B cell (primary cell): ENCODE measurements around the gene TCF7L2. TPM values are rescaled to one million over a fixed set of nuclear protein-coding genes. Genes with fewer than 3 reads are reported as not detected.

ENCODE experiments used
- ATAC-seq: fragments of 200-7000 bp; cut with Tn5 transposase; one replicate; pipeline ENCODE4 v1.10.0; 2021; ENCODE audit warnings: low read depth, mild to moderate bottlenecking, moderate number of reproducible peaks, moderate library complexity
- CTCF ChIA-PET: fragments of 350-600 bp; sonication (Branson Sonifier 250); formaldehyde crosslinking; loops from one replicate; lab custom pipeline; 2021; ENCODE audit warnings: antibody characterized with exemption, inconsistent platforms; lab: Charles Lee
- POLR2A ChIA-PET: fragments of 350-600 bp; sonication (Branson Sonifier 250); formaldehyde crosslinking; loops from one replicate; lab custom pipeline; 2021; ENCODE audit warnings: antibody characterized with exemption; lab: Charles Lee
- DNase-seq: peaks from one replicate; pipeline ENCODE4 v3.0.0; 2013
- H2AFZ ChIP-seq: 2 replicates; pipeline ENCODE4 v1.6.1; 2012; ENCODE audit warnings: mild to moderate bottlenecking, low read depth, low read length; ENCODE audit not compliant: insufficient read depth, poor library complexity, severe bottlenecking
- H3K27ac ChIP-seq, 2 donors: 1 replicate in 1 of 2; 2 replicates in 1 of 2; pipeline ENCODE4 v1.5.1; 2012 to 2013; ENCODE audit warnings: low read length in 2 of 2, mild to moderate bottlenecking in 2 of 2, moderate library complexity in 1 of 2
- H3K27me3 ChIP-seq, 4 experiments: fragments of 200-600 bp in 1 of 4; sonication (generic) in 1 of 4; replicated peaks in 1 of 4; 1 replicate in 2 of 4; 2 replicates in 2 of 4; pipeline versions ENCODE4 v1.6.1 to v1.7.0; 2013 to 2016; ENCODE audit warnings: low read length in 3 of 4, mild to moderate bottlenecking in 2 of 4, mixed read lengths in 1 of 4, moderate library complexity in 1 of 4; ENCODE audit not compliant: insufficient read depth in 4 of 4, control insufficient read depth in 3 of 4; ENCODE audit errors: control extremely low read depth in 1 of 4
- H3K36me3 ChIP-seq, 2 experiments: replicated peaks in 1 of 2; 1 replicate in 1 of 2; 2 replicates in 1 of 2; pipeline versions ENCODE4 v1.6.1 to v1.7.1; 2013; ENCODE audit warnings: low read length in 1 of 2; ENCODE audit not compliant: insufficient read depth in 2 of 2, control insufficient read depth in 1 of 2; ENCODE audit errors: control extremely low read depth in 1 of 2, extremely low read depth in 1 of 2
- H3K4me1 ChIP-seq, 2 donors: fragments of 200-600 bp in 1 of 2; sonication (generic) in 1 of 2; 1 replicate in 1 of 2; 2 replicates in 1 of 2; pipeline versions ENCODE4 v1.5.1 to v1.6.1; 2013 to 2017; ENCODE audit warnings: low read length in 2 of 2; ENCODE audit not compliant: control insufficient read depth in 2 of 2, insufficient read depth in 2 of 2
- H3K4me2 ChIP-seq: replicated peaks from 2 replicates; pipeline ENCODE3; 2012; ENCODE audit warnings: mild to moderate bottlenecking, low read depth, low read length; ENCODE audit not compliant: poor library complexity, severe bottlenecking
- H3K4me3 ChIP-seq, 5 experiments: fragments of 200-600 bp in 1 of 5; sonication (generic) in 1 of 5; 1 replicate in 3 of 5; 2 replicates in 2 of 5; pipeline versions ENCODE4 v1.5.1 to v1.7.0; 2011 to 2016; ENCODE audit warnings: low read length in 4 of 5, mild to moderate bottlenecking in 4 of 5, low read depth in 2 of 5, control low read depth in 1 of 5, moderate library complexity in 1 of 5; ENCODE audit not compliant: insufficient read depth in 1 of 5; ENCODE audit errors: control extremely low read depth in 1 of 5, extremely low read depth in 1 of 5
- H3K79me2 ChIP-seq: fragments of 200-600 bp; sonication (generic); one replicate; pipeline ENCODE4 v1.6.0; 2016; ENCODE audit warnings: low read length; ENCODE audit not compliant: control insufficient read depth, insufficient read depth
- H3K9ac ChIP-seq: fragments of 200-600 bp; sonication (generic); 2 replicates; pipeline ENCODE4 v1.6.1; 2017; ENCODE audit warnings: mild to moderate bottlenecking, low read length, moderate library complexity
- H3K9me3 ChIP-seq, 3 donors: one replicate each; pipeline versions ENCODE4 v1.6.1 to v1.7.1; 2013; ENCODE audit warnings: low read length in 2 of 3; ENCODE audit not compliant: control insufficient read depth in 2 of 3, insufficient read depth in 1 of 3; ENCODE audit errors: control extremely low read depth in 1 of 3
- H4K20me1 ChIP-seq: 2 replicates; pipeline ENCODE4 v1.6.0; 2012; ENCODE audit warnings: mild to moderate bottlenecking, low read length; ENCODE audit not compliant: insufficient read depth, control insufficient read depth, poor library complexity, severe bottlenecking
- H3K27ac Mint-ChIP-seq: one replicate; pipeline ENCODE4 v1.8.0; 2021; ENCODE audit warnings: mixed read lengths
- H3K27me3 Mint-ChIP-seq: one replicate; pipeline ENCODE4 v1.8.0; 2021; ENCODE audit warnings: mixed read lengths
- H3K4me1 Mint-ChIP-seq: one replicate; pipeline ENCODE4 v1.8.0; 2021; ENCODE audit warnings: mixed read lengths
- H3K4me3 Mint-ChIP-seq: one replicate; pipeline ENCODE4 v1.8.0; 2021; ENCODE audit warnings: mixed read lengths
- H3K9me3 Mint-ChIP-seq: one replicate; pipeline ENCODE4 v1.8.0; 2022; ENCODE audit warnings: mixed read lengths; ENCODE audit not compliant: insufficient read depth
- EZH2 ChIP-seq: IDR thresholded peaks from 2 replicates; pipeline ENCODE4 v1.6.1; 2012; ENCODE audit warnings: borderline replicate concordance, low read depth, mild to moderate bottlenecking, moderate library complexity, low read length; ENCODE audit not compliant: insufficient read depth, poor library complexity, severe bottlenecking
- WGBS: methylation state at CpG from one replicate; pipeline ENCODE4 v1.1.5; 2013; ENCODE audit warnings: missing lambda C conversion rate; ENCODE audit not compliant: insufficient coverage; 5-methylcytosine and 5-hydroxymethylcytosine counted together
- intact Hi-C: fragments of 100-400 bp; cut with micrococcal nuclease; formaldehyde crosslinking; loops from one replicate; pipeline ENCODE4 v1.10.0; 2022
- polyA plus RNA-seq: library from polyadenylated mRNA; depleted of rRNA; stranded (reverse); fragments of >200 nt; gene quantifications from 2 replicates; pipeline ENCODE4 v1.2.3, GENCODE V29; 2012
- total RNA-seq, 2 donors: library from RNA; stranded (reverse); fragments of 120-200 nt in 1 of 2; gene quantifications; 1 replicate in 1 of 2; 2 replicates in 1 of 2; pipeline versions ENCODE4 v1.2.3 to v1.2.4, GENCODE V29; 2013 to 2022
- TF ChIP-seq, protein P1 (sequence below): fragments of 200-600 bp; IDR thresholded peaks from one replicate; pipeline ENCODE4 v1.8.0; 2022; ENCODE audit warnings: antibody characterized with exemption, mild to moderate bottlenecking

Gene TCF7L2
- total and polyA plus RNA-seq, 2 donors (not counting 1 experiment from before 2014, with no cell fraction given): 0.48 to 1.1 TPM

DNA sequence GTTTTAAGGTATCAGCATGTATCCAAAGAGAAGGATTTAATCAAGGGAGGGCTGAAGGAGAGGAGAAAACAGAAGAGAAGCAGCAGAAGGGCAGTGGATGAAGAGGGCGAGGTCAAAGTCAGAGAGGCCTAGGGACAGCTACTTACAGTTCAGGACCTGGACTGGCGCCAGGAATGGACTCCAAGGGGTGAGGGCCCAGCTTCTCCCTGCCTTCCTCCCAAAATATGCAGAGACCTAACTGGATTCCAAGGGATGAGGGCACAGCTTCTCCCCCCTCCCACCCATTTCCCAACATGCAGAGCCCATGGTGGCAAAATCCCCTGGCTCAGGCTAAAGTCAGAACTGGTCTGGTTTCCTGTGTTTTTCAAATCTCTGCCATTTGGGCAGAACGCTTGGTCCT is 3.4 kb upstream of the TCF7L2 start:
- Histone ChIP-seq H3K9ac (no peak overlapping the region), H3K9me3 (no peaks in the 10 kb centered on the region), H4K20me1 (no peaks in the 10 kb centered on the region), H3K27me3 (peaks cover 0 to 16% (median 10%) of the 10 kb centered on the region in 4 experiments), H2AFZ (no peak overlapping the region), H3K79me2 (no peaks in the 10 kb centered on the region), H3K27ac (no peak overlapping the region), H3K4me1 (peaks cover 14 to 20% of the 10 kb centered on the region in 2 donors), H3K4me3 (no peak overlapping the region), H3K36me3 (no peaks in the 10 kb centered on the region), H3K4me2 (no peak overlapping the region)
- Mint-ChIP-seq H3K27ac (no peak overlapping the region), H3K9me3 (no peaks in the 10 kb centered on the region), H3K27me3 (peaks cover 41% of the 10 kb centered on the region), H3K4me1 (peaks cover 20% of the 10 kb centered on the region), H3K4me3 (no peak overlapping the region)
- WGBS: 100% methylated on average over 3 of the region's 3 CpGs
- ATAC-seq (no peak), DNase-seq (no peak)
- ChIA-PET POLR2A (no interaction called here), CTCF (no interaction called here)
- TF ChIP-seq, protein P1, sequence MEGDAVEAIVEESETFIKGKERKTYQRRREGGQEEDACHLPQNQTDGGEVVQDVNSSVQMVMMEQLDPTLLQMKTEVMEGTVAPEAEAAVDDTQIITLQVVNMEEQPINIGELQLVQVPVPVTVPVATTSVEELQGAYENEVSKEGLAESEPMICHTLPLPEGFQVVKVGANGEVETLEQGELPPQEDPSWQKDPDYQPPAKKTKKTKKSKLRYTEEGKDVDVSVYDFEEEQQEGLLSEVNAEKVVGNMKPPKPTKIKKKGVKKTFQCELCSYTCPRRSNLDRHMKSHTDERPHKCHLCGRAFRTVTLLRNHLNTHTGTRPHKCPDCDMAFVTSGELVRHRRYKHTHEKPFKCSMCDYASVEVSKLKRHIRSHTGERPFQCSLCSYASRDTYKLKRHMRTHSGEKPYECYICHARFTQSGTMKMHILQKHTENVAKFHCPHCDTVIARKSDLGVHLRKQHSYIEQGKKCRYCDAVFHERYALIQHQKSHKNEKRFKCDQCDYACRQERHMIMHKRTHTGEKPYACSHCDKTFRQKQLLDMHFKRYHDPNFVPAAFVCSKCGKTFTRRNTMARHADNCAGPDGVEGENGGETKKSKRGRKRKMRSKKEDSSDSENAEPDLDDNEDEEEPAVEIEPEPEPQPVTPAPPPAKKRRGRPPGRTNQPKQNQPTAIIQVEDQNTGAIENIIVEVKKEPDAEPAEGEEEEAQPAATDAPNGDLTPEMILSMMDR: no peak
- TF ChIP-seq EZH2: no peak
- intact Hi-C loops: no loop called here

- Histone ChIP-seq H3K79me2 (no peaks in the 10 kb centered on the region), H3K27me3 (peaks cover 0 to 30% (median 18%) of the 10 kb centered on the region in 4 experiments), H3K36me3 (no peaks in the 10 kb centered on the region), H2AFZ (no peak overlapping the region), H3K4me3 (no peak overlapping the region), H3K4me2 (no peak overlapping the region), H3K9me3 (peaks cover 0 to 8% (median 0%) of the 10 kb centered on the region in 3 donors), H3K4me1 (peaks cover 29 to 36% of the 10 kb centered on the region in 2 donors), H3K27ac (no peak overlapping the region), H4K20me1 (no peaks in the 10 kb centered on the region), H3K9ac (no peak overlapping the region)
- no peak for ATAC-seq
- intact Hi-C loops: no loop called here
- H3K27me3 Mint-ChIP-seq: peaks cover 49% of the 10 kb centered on the region
- ChIA-PET POLR2A (no interaction called here), CTCF (no interaction called here)
- peaks cover 25% of the 10 kb centered on the region for H3K4me1 Mint-ChIP-seq
- DNase-seq: no peak
- TF ChIP-seq EZH2: no peak
- TF ChIP-seq, protein P1: no peak
- no peak overlapping the region for H3K27ac Mint-ChIP-seq
- H3K9me3 Mint-ChIP-seq: no peaks in the 10 kb centered on the region
- no peak overlapping the region for H3K4me3 Mint-ChIP-seq
- no CpG with 5 or more reads among the region's 1 CpG for WGBS
Observed at GRCh38 chr10:112948196-112948595, 1.9 kb upstream of the TCF7L2 start.
